HG03571 (cell line): Measurements from ENCODE around the gene HNRNPR.

Experiments used
- ATAC-seq: cut with Tn5 transposase; IDR thresholded peaks from one replicate; pipeline ENCODE4 v1.9.1; 2021; ENCODE audit not compliant: unreplicated experiment

The HNRNPR gene

DNA sequence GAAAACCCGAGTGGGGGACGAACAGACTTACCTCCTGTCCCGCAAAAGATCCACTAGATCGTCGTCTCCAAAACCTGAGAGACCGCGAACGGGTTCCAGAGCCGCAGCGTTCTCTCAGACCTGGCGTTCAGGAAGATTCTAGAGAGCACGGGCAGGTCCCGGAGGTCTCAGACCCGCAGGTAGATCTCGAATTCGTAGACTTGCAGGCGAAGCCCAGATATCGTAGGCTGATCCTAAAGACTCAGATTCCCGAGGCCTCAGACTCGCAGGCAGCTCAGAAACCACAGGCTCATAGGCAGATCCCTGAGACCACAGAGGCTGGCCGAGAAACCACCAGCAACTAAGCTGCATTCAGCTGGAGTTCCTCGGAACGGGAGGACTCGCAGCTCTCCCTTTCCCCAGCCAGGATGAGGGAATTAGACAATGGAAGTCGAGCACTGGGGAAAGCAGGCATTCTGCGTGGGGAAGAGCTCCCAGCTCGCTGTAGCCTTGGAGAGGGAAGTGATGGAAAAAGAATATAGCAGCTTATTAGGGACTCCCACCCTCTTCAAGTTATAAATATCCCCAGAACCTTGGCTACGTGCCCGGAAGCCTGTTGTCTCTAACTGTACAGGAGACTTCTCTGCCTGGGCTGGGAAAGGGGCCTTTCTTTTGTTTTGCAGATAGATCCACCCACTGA lies 25.4 kb upstream of the HNRNPR start, which contains the start of gene ZNF436:
ZNF436 (minus strand) TSS at position 502 of the 679 bp plus-strand sequence. CDS start 1,831 bp downstream, outside the sequence.
- no peak for ATAC-seq

DNA sequence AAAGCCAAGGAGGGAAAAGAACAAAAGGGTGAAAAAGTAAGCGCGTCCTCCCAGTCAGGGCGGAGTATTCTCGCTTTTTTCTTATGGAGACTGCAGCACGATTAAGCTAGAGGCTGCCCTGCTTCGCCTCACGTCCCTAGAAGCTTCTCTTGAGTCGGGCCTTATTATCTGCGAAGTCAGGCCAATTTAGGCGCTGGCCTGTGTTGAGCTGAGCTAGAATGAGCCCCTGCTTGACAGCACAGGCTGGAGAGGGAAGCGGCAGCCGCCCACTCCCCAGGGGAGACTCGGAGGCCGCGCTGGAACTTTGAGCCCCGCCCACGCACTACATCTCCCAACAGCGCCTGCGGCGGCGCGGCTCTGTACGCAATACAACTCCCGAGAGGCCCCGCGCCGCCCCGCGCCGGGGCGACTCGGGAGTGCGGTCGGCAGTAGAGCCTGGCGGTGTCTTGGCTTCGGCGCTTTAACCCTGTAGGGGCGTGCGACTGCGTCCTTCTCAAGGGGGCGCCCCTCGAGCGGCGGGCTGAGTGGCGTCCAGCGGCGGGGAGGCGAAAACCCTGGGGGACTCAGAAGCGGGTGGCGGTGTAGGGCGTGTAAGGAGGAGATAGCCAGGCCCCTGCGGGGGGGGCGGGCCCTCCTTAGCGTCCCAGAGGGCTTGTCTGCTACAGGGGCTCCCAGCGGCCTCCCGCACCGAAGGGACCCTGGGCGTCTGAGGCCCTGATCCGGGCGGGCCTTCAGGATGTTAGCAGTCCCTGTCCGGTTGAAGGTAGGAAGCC lies 24.7 kb upstream of the HNRNPR start:
- peak; percentile 71 for ATAC-seq

DNA sequence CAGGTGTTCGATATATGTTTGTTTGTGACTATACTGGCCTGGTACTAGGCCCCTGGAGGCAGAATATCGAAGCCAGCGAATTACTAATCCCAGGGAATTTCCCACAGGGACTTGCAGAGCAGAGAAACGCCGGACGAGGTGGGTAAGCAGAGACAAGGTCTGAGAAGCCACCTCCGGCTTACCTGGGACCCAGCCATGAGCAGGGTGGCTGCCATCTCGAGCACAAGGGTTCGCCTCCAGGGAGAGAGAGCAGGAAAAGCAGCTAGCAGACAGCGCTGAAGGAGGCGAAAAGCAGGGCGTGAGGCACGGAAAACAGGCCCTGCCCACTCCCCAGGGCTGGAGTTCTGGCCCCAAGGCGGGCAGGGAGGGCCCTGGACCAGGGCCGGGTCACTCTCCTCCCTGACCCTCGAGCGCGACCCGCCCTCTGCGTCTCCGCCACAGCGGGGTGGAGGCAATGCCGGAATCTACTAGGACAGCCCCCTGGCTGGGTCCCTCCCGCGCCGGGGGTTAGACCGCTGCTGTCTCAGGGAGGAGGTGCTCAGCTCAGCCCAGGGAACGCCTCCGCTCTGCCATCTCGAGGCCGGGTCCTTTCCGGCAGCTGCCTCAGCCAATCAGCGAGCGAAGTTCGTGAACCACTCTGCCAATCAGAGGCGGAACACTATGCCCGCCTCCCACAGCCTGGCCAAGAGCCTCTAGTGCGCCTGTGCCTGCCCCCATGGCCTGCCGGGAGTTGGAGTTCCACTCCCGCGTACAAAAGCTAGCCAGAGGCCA lies 23.9 kb upstream of the HNRNPR start:
- peak; percentile 84 for ATAC-seq

DNA sequence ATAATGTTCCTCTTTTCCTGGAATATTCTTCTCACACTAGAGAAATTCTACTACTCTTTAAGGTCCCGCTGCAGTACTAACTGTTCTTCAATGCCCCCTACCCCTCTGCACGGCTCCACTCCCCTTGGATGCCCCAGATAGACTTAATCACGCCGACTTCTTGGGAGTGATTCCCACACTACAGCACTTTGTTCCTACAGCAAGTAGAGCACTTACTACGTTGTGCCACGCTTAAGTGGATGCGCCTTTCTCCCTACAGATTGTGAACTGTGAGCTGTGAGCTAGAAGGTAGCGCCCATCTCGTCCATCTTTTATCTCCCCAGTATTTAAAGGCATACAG lies 23.3 kb upstream of the HNRNPR start:
- no peak for ATAC-seq

DNA sequence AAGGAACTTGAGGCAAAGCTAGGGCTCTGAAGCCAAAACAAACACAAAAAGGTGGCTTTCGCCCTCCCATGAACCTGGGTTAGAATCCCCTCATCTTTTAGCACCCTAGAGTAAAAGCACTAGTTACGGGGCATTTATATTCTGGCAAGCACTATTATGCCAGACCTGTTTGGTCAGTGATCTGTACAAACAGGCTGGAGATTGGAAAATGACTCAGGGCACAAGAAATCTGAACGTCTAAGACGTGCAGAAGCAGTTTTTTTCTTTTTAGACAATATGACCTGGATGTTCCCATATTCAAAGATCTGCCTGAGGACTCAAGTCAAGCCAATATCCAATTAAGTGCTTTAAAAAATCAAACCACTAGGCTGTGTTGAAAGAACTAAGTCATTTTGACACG lies 22.5 kb upstream of the HNRNPR start:
- no peak for ATAC-seq

DNA sequence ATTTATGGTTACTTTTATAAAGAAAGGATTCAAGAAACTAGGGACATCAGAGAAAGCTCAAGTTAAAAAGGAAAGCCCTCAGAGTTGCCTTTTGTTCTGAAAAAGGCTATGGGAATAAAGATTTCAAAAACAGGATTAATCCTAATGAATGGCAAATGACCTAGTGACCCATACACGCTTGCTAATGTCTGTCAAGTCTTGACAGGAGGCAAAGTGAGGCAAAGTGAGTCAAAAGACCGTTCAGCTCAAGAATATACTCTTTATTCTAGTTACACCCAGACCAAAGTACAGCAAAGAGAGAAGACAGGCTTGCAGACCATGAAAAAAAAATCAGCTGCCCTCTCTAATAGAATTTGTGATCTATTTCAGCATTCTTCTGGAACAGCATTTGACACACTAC lies 22.1 kb upstream of the HNRNPR start:
- ATAC-seq = no peak

DNA sequence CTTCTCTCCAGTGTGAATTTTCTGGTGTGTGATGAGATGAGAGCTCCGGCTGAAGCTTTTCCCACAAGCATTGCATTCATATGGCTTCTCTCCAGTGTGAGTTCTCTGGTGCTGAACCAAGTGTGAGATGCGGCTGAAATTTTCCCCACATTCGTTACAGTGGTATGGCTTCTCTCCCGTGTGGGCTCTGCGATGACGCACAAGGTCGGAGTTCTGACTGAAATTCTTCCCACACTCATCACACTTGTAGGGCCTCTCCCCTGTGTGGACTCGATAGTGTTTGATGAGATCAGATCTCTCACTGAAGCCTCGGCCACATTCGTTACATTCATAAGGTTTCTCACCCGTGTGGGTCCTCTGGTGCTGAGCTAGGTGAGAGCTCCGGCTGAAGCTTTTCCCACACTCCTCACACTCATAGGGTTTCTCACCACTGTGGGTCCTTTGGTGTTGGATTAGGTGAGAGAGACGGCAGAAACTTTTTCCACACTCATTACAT lies 18.2 kb upstream of the HNRNPR start:
- ATAC-seq = no peak

DNA sequence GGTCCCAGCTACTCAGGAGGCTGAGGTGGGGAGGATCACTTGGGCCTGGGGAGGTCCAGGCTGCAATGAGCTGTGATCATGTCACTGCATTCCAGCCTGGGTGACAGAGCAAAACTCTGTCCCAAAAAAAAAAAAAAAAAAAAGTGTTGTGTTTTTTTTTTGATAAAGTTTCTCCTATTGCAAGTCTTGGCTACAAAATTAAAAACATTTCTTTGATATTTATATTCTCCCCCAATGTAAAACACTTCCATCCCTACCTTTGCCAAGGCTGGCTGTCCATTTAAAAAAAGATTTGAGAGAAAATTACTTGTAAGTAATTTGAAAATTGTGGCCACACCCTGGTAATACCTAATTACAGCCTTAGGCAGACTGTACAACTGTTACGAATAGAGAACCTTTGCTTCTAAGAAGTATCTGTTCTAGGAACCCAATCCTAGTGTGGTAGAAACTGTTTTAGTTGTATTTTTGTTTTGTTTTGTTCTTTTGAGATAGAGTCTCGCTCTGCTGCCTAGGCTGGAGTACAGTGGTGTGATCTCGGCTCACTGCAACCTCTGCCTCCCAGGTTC lies 14.3 kb upstream of the HNRNPR start:
- ATAC-seq = no peak

DNA sequence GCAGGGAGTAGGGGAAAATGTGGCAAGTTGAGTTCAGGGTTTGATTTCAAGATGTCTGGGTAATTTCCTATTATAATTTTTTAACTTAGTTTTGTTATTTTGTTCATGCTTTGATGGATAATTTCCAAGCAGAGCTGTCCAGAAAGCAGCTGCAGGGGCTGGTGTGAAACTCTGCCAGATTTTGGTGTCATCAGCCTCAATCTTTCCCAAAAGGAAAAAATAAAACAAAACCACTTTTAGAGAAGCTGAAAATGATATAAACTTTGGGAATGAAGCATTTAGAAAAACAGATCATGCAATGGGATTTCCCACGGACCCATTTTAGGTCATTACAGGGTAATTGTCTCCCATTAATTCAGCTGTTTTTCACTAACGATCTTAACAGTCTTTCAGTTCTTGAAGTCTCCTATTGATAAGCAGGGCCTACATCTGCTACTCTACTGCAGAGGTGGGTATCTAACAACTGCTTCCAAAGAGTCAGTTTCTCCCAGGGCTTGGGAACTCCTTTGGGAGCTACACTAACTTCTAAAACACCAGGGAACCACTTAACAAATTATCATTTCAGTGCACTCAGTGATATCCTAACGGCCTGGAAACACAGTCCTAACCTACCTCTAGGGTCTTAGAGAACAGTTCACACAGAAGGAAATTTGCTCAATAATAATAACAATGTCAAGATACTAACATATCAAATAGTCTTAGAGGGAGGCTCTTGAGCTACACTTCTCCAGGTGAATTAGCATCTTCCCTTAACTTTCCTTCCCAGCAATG lies 13.2 kb upstream of the HNRNPR start:
- ATAC-seq = no peak

DNA sequence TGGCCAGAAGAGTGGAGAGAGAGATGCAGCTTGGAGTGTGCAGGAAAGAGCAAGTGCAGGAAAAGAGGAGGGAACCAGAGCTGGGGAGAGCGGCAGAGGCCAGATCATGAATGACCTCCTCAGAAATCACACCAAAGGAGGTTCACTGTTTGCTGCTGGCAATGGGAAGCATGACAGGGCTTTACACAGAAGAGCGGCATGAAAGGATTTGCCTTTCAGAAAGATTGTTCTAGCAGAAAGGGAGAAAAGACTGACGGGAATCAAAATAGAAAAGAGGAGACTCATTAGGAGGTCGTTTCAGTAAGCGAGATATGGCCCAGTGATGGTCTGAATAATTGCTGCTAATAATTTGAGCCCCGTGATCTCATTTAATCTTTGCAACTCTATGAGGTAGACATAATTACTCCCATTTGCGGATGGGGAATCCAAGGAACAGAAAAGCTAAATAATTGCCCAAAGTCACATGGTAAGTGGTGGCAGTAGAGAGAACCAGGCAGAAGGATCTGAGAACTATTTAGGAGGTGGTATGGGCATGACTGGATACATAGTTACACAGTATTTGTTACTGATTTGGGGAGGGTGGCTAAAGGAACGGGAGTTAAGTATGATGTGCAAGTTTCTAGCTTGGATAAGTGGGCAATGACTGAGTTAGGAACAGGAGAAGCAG lies 12.5 kb upstream of the HNRNPR start:
- no peak for ATAC-seq

DNA sequence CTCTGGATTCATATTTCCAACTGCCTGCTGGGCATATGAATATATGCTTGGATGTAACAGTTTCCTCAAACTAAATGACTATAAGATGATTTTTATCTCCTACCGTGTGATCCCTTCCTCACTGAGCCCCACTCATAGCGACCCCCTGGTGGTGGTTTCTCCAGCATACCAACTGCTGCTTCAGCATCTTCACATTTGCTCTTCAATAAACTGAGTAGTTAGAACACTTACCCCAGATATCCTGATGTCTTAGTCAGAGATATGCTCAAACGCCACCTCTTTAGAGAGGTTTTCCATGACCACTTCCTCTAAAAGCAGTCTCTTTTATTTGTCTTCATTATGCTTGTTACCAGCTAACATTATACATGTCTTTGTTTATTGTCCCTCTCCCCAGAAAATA lies 10.2 kb upstream of the HNRNPR start:
- no peak for ATAC-seq

DNA sequence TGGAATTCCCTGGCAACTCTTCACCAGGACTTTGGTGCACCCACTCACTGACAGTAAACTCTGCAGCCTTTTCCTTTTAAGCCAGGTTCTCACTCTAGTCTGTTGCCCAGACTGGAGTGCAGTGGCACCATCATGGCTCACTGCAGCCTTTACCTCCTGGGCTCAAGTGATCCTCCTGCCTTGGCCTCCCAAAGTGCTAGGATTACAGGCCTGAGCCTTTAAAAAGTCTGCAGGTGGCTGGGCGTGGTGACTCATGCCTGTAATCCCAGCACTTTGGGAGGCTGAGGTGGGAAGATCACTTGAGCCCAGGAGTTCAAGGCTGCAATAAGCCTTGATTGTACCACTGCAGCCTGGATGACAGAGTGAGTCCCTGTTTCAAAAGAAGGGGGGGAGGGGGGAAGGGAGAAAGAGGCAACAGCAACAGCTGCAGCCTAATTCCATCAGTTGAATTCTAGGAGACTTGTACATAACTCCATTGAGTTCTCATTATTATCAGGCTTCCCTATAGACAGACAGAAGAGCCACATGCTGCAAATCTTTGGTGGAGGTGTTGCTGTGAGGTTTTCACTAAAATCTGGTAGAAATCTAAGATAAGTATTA lies 8.1 kb upstream of the HNRNPR start:
- no peak for ATAC-seq

DNA sequence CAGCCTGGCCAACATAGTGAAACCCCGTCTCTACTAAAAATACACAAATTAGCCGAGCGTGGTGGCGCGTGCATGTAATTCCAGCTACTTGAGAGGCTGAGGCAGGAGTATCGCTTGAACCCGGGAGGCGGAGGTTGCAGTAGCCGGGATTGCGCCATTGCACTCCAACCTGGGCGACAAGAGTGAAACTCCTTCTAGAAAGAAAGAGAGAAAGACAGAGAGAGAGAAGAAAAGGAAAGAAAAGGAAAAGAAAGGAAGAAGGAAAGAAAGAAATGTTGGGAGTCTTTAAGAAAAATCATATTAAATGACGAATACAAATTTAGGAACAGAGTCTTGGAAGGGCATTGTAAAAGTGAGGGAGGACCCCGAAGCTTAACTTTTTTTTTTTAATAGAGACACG lies 1.8 kb upstream of the HNRNPR start:
- no peak for ATAC-seq

DNA sequence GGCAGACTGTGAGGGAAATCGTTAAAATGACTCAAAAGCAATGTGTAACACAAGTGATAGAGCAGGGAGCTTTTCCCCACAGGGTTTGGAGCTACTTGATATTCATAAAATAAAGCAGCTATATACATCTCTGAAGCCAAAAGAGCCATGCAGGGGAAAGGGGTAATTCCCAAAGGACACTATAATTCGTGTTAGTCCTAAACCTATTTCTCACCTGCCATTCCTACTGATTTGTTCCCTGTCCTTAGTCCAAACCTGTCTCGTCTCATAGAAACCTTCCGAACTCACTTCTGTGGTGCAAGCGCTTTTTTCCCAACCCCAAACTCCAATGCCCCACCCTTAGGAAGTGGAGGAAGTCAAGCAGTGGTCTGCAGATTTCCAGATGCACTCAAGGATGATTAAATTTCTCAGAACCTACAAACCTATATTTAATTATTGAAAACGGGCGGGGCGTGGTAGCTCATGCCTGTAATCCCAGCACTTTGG lies 946 bp upstream of the HNRNPR start:
- no peak for ATAC-seq

DNA sequence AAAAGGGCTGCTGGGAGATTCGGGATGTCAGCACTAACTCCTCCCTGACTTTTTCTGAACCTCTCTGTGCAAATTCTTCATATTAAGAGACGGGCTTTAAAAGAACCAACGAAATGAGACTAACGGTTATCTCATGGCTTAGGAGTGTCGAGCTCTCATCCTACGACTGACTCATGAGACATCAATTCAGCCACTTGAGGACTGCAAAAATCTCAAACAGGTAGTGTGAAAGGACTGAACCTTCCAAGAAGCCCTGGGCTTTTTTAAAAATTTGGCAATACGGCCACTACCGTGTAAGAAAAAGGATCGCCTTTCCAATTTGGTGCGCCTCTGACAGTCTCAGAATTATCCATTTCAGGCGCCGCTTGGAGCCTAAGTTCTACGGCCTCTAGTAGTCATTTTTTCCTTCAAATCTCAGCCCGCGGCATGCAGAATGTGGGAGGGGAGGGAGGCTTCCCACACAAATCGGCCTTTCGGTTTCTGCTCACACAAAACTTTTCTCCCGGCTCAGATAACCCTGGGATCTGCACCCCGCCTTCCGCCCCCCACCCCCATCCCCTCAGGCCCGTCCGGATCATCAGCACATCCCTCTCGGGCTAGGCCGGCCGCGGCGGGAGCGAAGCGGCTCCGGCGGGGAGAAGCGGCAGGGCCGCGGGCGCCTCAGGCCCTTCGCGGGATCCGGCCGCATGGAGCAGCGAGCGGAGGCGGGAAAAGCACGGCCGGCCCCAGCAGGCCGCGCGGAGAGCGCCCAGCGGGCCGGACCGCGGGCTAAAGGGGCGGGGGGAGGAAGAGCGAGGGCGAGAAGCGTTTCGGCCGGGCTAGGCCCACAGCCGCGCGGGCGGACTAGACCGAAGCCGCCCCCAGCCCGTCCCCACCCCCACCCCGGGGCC lies 618 bp downstream of the HNRNPR start:
- peak; percentile 8 for ATAC-seq

DNA sequence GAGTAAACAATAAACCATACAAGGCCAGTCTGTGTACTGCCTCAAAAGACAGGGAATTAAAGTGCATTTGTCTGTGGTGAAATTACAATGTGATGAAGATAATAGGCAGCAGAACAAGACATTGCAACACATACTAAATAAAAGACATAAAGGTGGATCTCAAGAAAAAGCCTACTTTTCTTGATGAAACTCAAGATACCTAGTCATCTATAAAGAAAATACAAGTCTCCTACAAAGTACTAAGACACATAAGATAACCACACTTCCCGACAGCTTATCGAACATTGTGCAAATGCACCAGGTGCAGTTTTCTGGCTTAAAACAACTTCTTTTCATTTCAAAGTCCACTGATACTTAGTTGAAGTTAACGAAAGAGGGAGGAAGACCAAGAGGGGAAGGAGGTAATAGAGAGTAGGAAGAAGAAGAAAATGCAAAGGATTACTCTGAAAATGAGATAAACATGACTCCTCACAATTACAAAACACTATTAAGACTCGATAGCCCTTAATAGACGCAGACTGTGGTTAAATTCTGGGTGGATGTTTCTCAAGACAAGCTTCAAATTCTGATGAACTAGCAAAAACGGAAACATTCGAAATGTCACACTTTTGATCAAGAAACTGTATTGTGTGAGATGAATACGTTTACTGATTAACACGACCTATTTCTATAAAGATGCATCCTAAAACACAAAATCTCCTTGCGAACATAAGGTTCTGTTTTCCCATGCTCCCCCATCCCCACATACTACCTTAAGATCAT lies 2.0 kb downstream of the HNRNPR start:
- ATAC-seq = no peak

DNA sequence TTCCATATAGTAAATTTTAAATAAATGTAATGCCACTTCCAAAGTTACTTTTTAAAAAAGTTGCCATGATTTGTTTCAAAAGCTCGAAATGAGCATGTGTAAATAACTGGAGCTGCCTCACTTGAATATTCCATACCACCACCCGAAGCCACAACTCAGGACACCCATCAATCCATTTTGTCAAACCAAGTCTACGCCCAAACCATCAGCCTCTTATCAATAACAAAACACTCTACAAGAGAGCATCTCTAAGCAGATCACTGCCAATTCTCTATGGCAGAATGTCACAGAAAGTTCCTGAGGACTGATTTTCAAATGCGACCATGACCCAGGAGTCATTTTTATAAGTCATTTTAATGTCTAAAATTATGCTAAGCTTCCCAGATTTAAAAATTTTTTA lies 4.5 kb downstream of the HNRNPR start:
- no peak for ATAC-seq

DNA sequence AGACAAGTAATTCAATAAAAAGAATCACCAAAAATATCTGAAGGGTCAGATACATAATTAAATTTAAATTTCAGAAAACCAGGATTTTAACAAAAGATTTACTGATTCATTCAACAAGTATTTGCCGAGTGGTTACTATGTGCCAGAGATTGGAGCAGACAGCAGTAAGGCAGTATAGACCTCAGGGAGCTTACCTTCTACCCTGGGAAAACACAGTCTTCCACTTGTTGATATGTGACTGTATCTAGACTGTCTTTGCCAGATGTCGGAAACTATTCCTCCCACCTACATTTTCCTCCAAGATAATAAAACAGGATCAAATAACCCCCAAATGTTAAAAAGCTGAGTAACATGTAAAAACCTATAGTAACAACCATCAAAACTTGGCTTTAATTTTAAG lies 6.2 kb downstream of the HNRNPR start:
- no peak for ATAC-seq
